Right atrium auricular region (tissue), 2 donors: ENCODE data around the gene GFRA1. TPM values are rescaled to one million over a fixed set of nuclear protein-coding genes. Genes with fewer than 3 reads are reported as not detected.

Experiments used
- DNase-seq: peaks from one replicate; pipeline ENCODE4 v3.0.0-alpha.2; 2019; ENCODE audit warnings: low spot score
- H3K27ac ChIP-seq, 2 donors: fragments of 200-600 bp; sonication (generic); 1 replicate in 1 of 2; 2 replicates in 1 of 2; pipeline ENCODE4 v1.5.1; 2016 to 2019
- H3K27me3 ChIP-seq, 2 donors: fragments of 200-600 bp; sonication (generic); one replicate each; pipeline versions ENCODE4 v1.5.1 to v1.6.0; 2017 to 2019
- H3K36me3 ChIP-seq: fragments of 200-600 bp; sonication (generic); one replicate; pipeline ENCODE4 v1.5.1; 2016
- H3K4me1 ChIP-seq, 2 donors: fragments of 200-600 bp; sonication (generic); one replicate each; pipeline versions ENCODE4 v1.5.1 to v1.6.0; 2017 to 2019
- H3K4me3 ChIP-seq, 2 donors: fragments of 200-600 bp; sonication (generic); 1 replicate in 1 of 2; 2 replicates in 1 of 2; pipeline ENCODE4 v1.5.1; 2017 to 2019; ENCODE audit warnings: mild to moderate bottlenecking in 1 of 2, moderate library complexity in 1 of 2
- H3K9me3 ChIP-seq, 2 donors: fragments of 200-600 bp; sonication (generic); one replicate each; pipeline ENCODE4 v1.5.1; 2019
- CTCF ChIP-seq, 2 donors: fragments of 200-600 bp; sonication (generic); IDR thresholded peaks; one replicate each; pipeline ENCODE4 v1.5.1; 2019; ENCODE audit warnings: antibody characterized with exemption in 2 of 2
- total RNA-seq, 2 donors: library from RNA; depleted of rRNA; stranded (reverse); fragments of >200 nt; gene quantifications; one replicate each; pipeline ENCODE4 v1.1.0, GENCODE V29; 2016

GFRA1 gene
- total RNA-seq, 2 donors from 2014 or later: 9.1 to 18.7 TPM

GRCh38 chr10:116099023-116099420, 174.0 kb downstream of the GFRA1 start:
- H3K4me1 ChIP-seq: no peaks in the 10 kb centered on the region
- H3K4me3 ChIP-seq: no peak overlapping the region
- H3K9me3 ChIP-seq: no peaks in the 10 kb centered on the region
- no peak overlapping the region for H3K27ac ChIP-seq
- no peaks in the 10 kb centered on the region for H3K27me3 ChIP-seq
- no peak for TF ChIP-seq CTCF (IDR thresholded peaks at IDR 0.05)
- H3K36me3 ChIP-seq: no peaks in the 10 kb centered on the region
- no peak for DNase-seq

GRCh38 chr10:116098411-116099022, 174.5 kb downstream of the GFRA1 start:
- no peaks in the 10 kb centered on the region for H3K36me3 ChIP-seq

GRCh38 chr10:116097239-116097784, 175.7 kb downstream of the GFRA1 start:
- H3K36me3 ChIP-seq: no peaks in the 10 kb centered on the region
- no peak overlapping the region for H3K4me3 ChIP-seq
- H3K9me3 ChIP-seq: no peaks in the 10 kb centered on the region
- H3K4me1 ChIP-seq: no peaks in the 10 kb centered on the region
- H3K27me3 ChIP-seq: no peaks in the 10 kb centered on the region
- no peak for TF ChIP-seq CTCF (IDR thresholded peaks at IDR 0.05)
- no peak for DNase-seq
- H3K27ac ChIP-seq: no peak overlapping the region

More at GRCh38 chr10:116098411-116099022, 174.5 kb downstream of the GFRA1 start:
- Histone ChIP-seq H3K9me3 (no peaks in the 10 kb centered on the region), H3K4me3 (no peak overlapping the region), H3K4me1 (no peaks in the 10 kb centered on the region), H3K27ac (no peak overlapping the region), H3K27me3 (no peaks in the 10 kb centered on the region)
- TF ChIP-seq CTCF (IDR thresholded peaks at IDR 0.05): no peak
- DNase-seq: no peak

GRCh38 chr10:116096526-116096925, 176.5 kb downstream of the GFRA1 start:
- no peak overlapping the region for H3K4me3 ChIP-seq
- DNase-seq: no peak
- no peaks in the 10 kb centered on the region for H3K4me1 ChIP-seq
- H3K9me3 ChIP-seq: no peaks in the 10 kb centered on the region
- no peak overlapping the region for H3K27ac ChIP-seq
- no peaks in the 10 kb centered on the region for H3K36me3 ChIP-seq
- H3K27me3 ChIP-seq: no peaks in the 10 kb centered on the region
- no peak for TF ChIP-seq CTCF (IDR thresholded peaks at IDR 0.05)

- Histone ChIP-seq H3K4me1 (no peaks in the 10 kb centered on the region), H3K9me3 (no peaks in the 10 kb centered on the region), H3K27me3 (no peaks in the 10 kb centered on the region), H3K36me3 (no peaks in the 10 kb centered on the region), H3K27ac (no peak overlapping the region), H3K4me3 (no peak overlapping the region)
- DNase-seq: no peak
- no peak for TF ChIP-seq CTCF (IDR thresholded peaks at IDR 0.05)
Measured at GRCh38 chr10:116094356-116094755, 178.7 kb downstream of the GFRA1 start.

GRCh38 chr10:116093031-116093430, 180.0 kb downstream of the GFRA1 start:
- Histone ChIP-seq H3K9me3 (no peaks in the 10 kb centered on the region), H3K4me3 (no peak overlapping the region), H3K27ac (no peak overlapping the region), H3K4me1 (no peaks in the 10 kb centered on the region), H3K36me3 (no peaks in the 10 kb centered on the region), H3K27me3 (no peaks in the 10 kb centered on the region)
- TF ChIP-seq CTCF (IDR thresholded peaks at IDR 0.05): no peak
- no peak for DNase-seq
